ENCODE measurements around the gene CPT1B. TPM values are rescaled to one million over a fixed set of nuclear protein-coding genes. Genes with fewer than 3 reads are reported as not detected.

CPT1B gene
- polyA plus RNA-seq, 3 donors: 0.18 to 66.9 TPM; not detected in 1

GRCh38 chr22:50525104-50525857, 52.9 kb downstream of the CPT1B start, which contains the start of gene SCO2:
SCO2 (minus strand) TSS chr22:50525598; CDS start chr22:50524411, 1,187 bp downstream.
- H3K79me2 ChIP-seq (ENCODE audit: insufficient read depth, low read length): peaks cover 58% of the 10 kb centered on the region
- H3K36me3 Mint-ChIP-seq: peaks cover 36 to 65% of the 10 kb centered on the region in 2 donors
- WGBS (ENCODE audit: insufficient coverage): under 1% methylated on average over 83 of the region's 84 CpGs

More at GRCh38 chr22:50525104-50525857, 52.9 kb downstream of the CPT1B start, which contains the start of gene SCO2:
- Histone ChIP-seq H3K36me3 (replicated peaks in 1 of 2; ENCODE audit: control insufficient read depth in 1 of 2, insufficient read depth in 2 of 2, low read length in 2 of 2) (peaks cover 46 to 58% of the 10 kb centered on the region in 2 donors), H3K4me3 (replicated peaks in 1 of 3; ENCODE audit: low read depth in 2 of 3, low read length in 3 of 3) (peak within 1 kb of the TSS; percentile 72 to 99 (median 73)), H4K20me1 (ENCODE audit: insufficient read depth, low read length) (peaks cover 87% of the 10 kb centered on the region), H3K27me3 (ENCODE audit: control insufficient read depth in 2 of 2, insufficient read depth in 2 of 2, low read length in 2 of 2) (no peaks in the 10 kb centered on the region), H2AFZ (ENCODE audit: insufficient read depth, low read depth, low read length, poor library complexity, severe bottlenecking) (no peak within 1 kb of the TSS), H3K4me2 (replicated peaks; ENCODE audit: extremely low read depth, low read length, poor library complexity, severe bottlenecking) (peak within 1 kb of the TSS; percentile 95), H3K4me1 (ENCODE audit: control insufficient read depth in 1 of 2, insufficient read depth in 2 of 2, low read length in 2 of 2) (peaks cover 39 to 66% of the 10 kb centered on the region in 2 donors), H3K27ac (ENCODE audit: low read depth in 1 of 2, low read length in 2 of 2) (peak within 1 kb of the TSS; percentile 100), H3K9me3 (replicated peaks in 1 of 2; ENCODE audit: control insufficient read depth in 1 of 2, insufficient read depth in 1 of 2, low read length in 2 of 2) (no peaks in the 10 kb centered on the region), H3K9ac (ENCODE audit: insufficient read depth, low read length, poor library complexity, severe bottlenecking) (peak within 1 kb of the TSS; percentile 100)
- peak within 1 kb of the TSS; percentile 94 to 100 (median 97) for H3K27ac Mint-ChIP-seq
- intact Hi-C loops (cut with micrococcal nuclease): loop anchor here (5.0 kb wide), 3 partner anchors 37 to 97 kb away; partner anchors contain the start of genes CHKB (in 2 of the 2) and SYCE3 (in 1 of the 2)
- TF ChIP-seq CTCF (IDR thresholded peaks at IDR 0.05): no peak
- DNase-seq: peak; percentile 93 to 94 (median 94)
- H3K4me1 Mint-ChIP-seq: peaks cover 30% of the 10 kb centered on the region
- no peaks in the 10 kb centered on the region for H3K27me3 Mint-ChIP-seq (ENCODE audit: low read depth in 3 of 3)
- H3K4me3 Mint-ChIP-seq: peak within 1 kb of the TSS; percentile 91 to 95
- no peaks in the 10 kb centered on the region for H3K9me3 Mint-ChIP-seq

All from CD14-positive monocyte (primary cell).